MG63 (cell line): Measurements from ENCODE around the gene WDR70. TPM values are rescaled to one million over a fixed set of nuclear protein-coding genes. Genes with fewer than 3 reads are reported as not detected.
"Not testable (repeated sequence)": the region's sequence is repeated elsewhere in the genome, so short reads cannot be mapped to it uniquely, and the experiment has no call there.

Source experiments
- DNase-seq: peaks from one replicate; pipeline ENCODE4 v3.0.0-alpha.2; 2020
- H3K27me3 ChIP-seq: fragments of 250-450 bp; sonication (Bioruptor Pico); 2 replicates; pipeline ENCODE4 v1.5.1; 2020; ENCODE audit warnings: mild to moderate bottlenecking, moderate library complexity
- H3K36me3 ChIP-seq: fragments of 250-450 bp; sonication (Bioruptor Pico); 2 replicates; pipeline ENCODE4 v1.5.1; 2020; ENCODE audit warnings: mild to moderate bottlenecking, moderate library complexity
- H3K4me3 ChIP-seq: fragments of 250-450 bp; sonication (Bioruptor Pico); 2 replicates; pipeline ENCODE4 v1.5.1; 2020; ENCODE audit warnings: mild to moderate bottlenecking, moderate library complexity
- H3K9me3 ChIP-seq: fragments of 250-450 bp; sonication (Bioruptor Pico); 2 replicates; pipeline ENCODE4 v1.5.1; 2020; ENCODE audit warnings: mild to moderate bottlenecking, moderate library complexity
- total RNA-seq: library from RNA; depleted of rRNA; stranded (reverse); fragments of >200 nt; shearing (Covaris generic); gene quantifications from 2 replicates; pipeline ENCODE4 v1.2.3, GENCODE V29; 2014; ENCODE audit warnings: low replicate concordance

Gene WDR70
- total RNA-seq, 1 experiment from 2014 or later = 37.9 TPM

- H3K36me3 ChIP-seq = no peaks in the 10 kb centered on the region
- no peak overlapping the region for H3K4me3 ChIP-seq
- no peak for DNase-seq
- no peaks in the 10 kb centered on the region for H3K9me3 ChIP-seq
- no peaks in the 10 kb centered on the region for H3K27me3 ChIP-seq
These were observed 376.5 kb downstream of the WDR70 start for GRCh38 chr5:37755581-37755980.

GRCh38 chr5:37756248-37756647 is 377.1 kb downstream of the WDR70 start:
- Histone ChIP-seq H3K36me3 (no peaks in the 10 kb centered on the region), H3K9me3 (no peaks in the 10 kb centered on the region), H3K4me3 (no peak overlapping the region), H3K27me3 (no peaks in the 10 kb centered on the region)
- no peak for DNase-seq

- DNase-seq = no peak
- H3K27me3 ChIP-seq = no peaks in the 10 kb centered on the region
- H3K4me3 ChIP-seq = no peak overlapping the region
- no peaks in the 10 kb centered on the region for H3K36me3 ChIP-seq
- H3K9me3 ChIP-seq = no peaks in the 10 kb centered on the region
These were observed 379.0 kb downstream of the WDR70 start for GRCh38 chr5:37757980-37758582.

GRCh38 chr5:37767251-37767650 is 388.1 kb downstream of the WDR70 start:
- Histone ChIP-seq H3K36me3 (no peaks in the 10 kb centered on the region), H3K27me3 (no peaks in the 10 kb centered on the region), H3K9me3 (no peaks in the 10 kb centered on the region), H3K4me3 (no peak overlapping the region)
- no peak for DNase-seq

GRCh38 chr5:37767961-37768360 is 388.8 kb downstream of the WDR70 start:
- Histone ChIP-seq H3K36me3 (no peaks in the 10 kb centered on the region), H3K4me3 (no peak overlapping the region), H3K9me3 (no peaks in the 10 kb centered on the region), H3K27me3 (no peaks in the 10 kb centered on the region)
- no peak for DNase-seq

GRCh38 chr5:37768371-37768770 is 389.3 kb downstream of the WDR70 start:
- no peak for DNase-seq
- Histone ChIP-seq H3K4me3 (no peak overlapping the region), H3K27me3 (no peaks in the 10 kb centered on the region), H3K36me3 (no peaks in the 10 kb centered on the region), H3K9me3 (0 out of 2 replicates have a peak, but pooled peaks cover under 1% of the 10 kb centered on the region)

GRCh38 chr5:37769108-37769507 is 390.0 kb downstream of the WDR70 start:
- 0 out of 2 replicates have a peak, but pooled peaks cover 2% of the 10 kb centered on the region for H3K9me3 ChIP-seq
- H3K4me3 ChIP-seq = no peak overlapping the region
- no peaks in the 10 kb centered on the region for H3K27me3 ChIP-seq
- H3K36me3 ChIP-seq = no peaks in the 10 kb centered on the region
- no peak for DNase-seq

- Histone ChIP-seq H3K36me3 (no peaks in the 10 kb centered on the region), H3K9me3 (peaks cover 5% of the 10 kb centered on the region), H3K27me3 (no peaks in the 10 kb centered on the region), H3K4me3 (no peak overlapping the region)
- DNase-seq = no peak
These were observed 390.7 kb downstream of the WDR70 start for GRCh38 chr5:37769840-37770239.

GRCh38 chr5:37770786-37771185 is 391.7 kb downstream of the WDR70 start:
- no peak for DNase-seq
- no peak overlapping the region for H3K4me3 ChIP-seq
- no peaks in the 10 kb centered on the region for H3K36me3 ChIP-seq
- H3K27me3 ChIP-seq = no peaks in the 10 kb centered on the region
- peaks cover 7% of the 10 kb centered on the region for H3K9me3 ChIP-seq

- Histone ChIP-seq H3K4me3 (no peak overlapping the region), H3K9me3 (peaks cover 7% of the 10 kb centered on the region), H3K36me3 (no peaks in the 10 kb centered on the region), H3K27me3 (no peaks in the 10 kb centered on the region)
- peak; percentile 12 for DNase-seq
These were observed 392.1 kb downstream of the WDR70 start for GRCh38 chr5:37771203-37771611.

GRCh38 chr5:37771731-37772130 is 392.6 kb downstream of the WDR70 start:
- H3K27me3 ChIP-seq = no peaks in the 10 kb centered on the region
- DNase-seq = peak; percentile 87
- H3K4me3 ChIP-seq = no peak overlapping the region
- H3K9me3 ChIP-seq = peaks cover 7% of the 10 kb centered on the region
- H3K36me3 ChIP-seq = no peaks in the 10 kb centered on the region

- DNase-seq = no peak
- Histone ChIP-seq H3K27me3 (no peaks in the 10 kb centered on the region), H3K9me3 (peaks cover 7% of the 10 kb centered on the region), H3K36me3 (no peaks in the 10 kb centered on the region), H3K4me3 (no peak overlapping the region)
These were observed 393.1 kb downstream of the WDR70 start for GRCh38 chr5:37772255-37772654.

GRCh38 chr5:37773809-37774208 is 394.7 kb downstream of the WDR70 start:
- no peak for DNase-seq
- Histone ChIP-seq H3K4me3 (no peak overlapping the region), H3K27me3 (no peaks in the 10 kb centered on the region), H3K9me3 (peaks cover 7% of the 10 kb centered on the region), H3K36me3 (no peaks in the 10 kb centered on the region)

GRCh38 chr5:37774912-37775483 is 395.9 kb downstream of the WDR70 start:
- Histone ChIP-seq H3K36me3 (no peaks in the 10 kb centered on the region), H3K9me3 (peaks cover 7% of the 10 kb centered on the region), H3K27me3 (no peaks in the 10 kb centered on the region), H3K4me3 (no peak overlapping the region)
- no peak for DNase-seq

- no peaks in the 10 kb centered on the region for H3K36me3 ChIP-seq
- H3K27me3 ChIP-seq = no peaks in the 10 kb centered on the region
- peaks cover 7% of the 10 kb centered on the region for H3K9me3 ChIP-seq
- DNase-seq = peak; percentile 49
- no peak overlapping the region for H3K4me3 ChIP-seq
These were observed 397.7 kb downstream of the WDR70 start for GRCh38 chr5:37776826-37777225.

- no peaks in the 10 kb centered on the region for H3K27me3 ChIP-seq
- no peak overlapping the region for H3K4me3 ChIP-seq
- H3K9me3 ChIP-seq = peaks cover 7% of the 10 kb centered on the region
- DNase-seq = peak; percentile 6
- H3K36me3 ChIP-seq = no peaks in the 10 kb centered on the region
These were observed 398.5 kb downstream of the WDR70 start for GRCh38 chr5:37777432-37778130.

GRCh38 chr5:37781409-37781808 is 402.3 kb downstream of the WDR70 start:
- DNase-seq, H3K9me3 ChIP-seq, H3K36me3 ChIP-seq, H3K27me3 ChIP-seq, H3K4me3 ChIP-seq: not testable (repeated sequence)

GRCh38 chr5:37786416-37786815 is 407.3 kb downstream of the WDR70 start:
- no peak overlapping the region for H3K4me3 ChIP-seq
- DNase-seq = no peak

More at GRCh38 chr5:37786416-37786815, 407.3 kb downstream of the WDR70 start:
- peaks cover 2% of the 10 kb centered on the region; the same call in 1 of the 2 replicates for H3K9me3 ChIP-seq
- H3K27me3 ChIP-seq = no peaks in the 10 kb centered on the region
- no peaks in the 10 kb centered on the region for H3K36me3 ChIP-seq
